GM12872 (cell line): ENCODE results near the gene IMPDH1.

Source experiments
- CTCF ChIP-seq: IDR thresholded peaks from 3 replicates; pipeline ENCODE4 v1.5.1; 2011; ENCODE audit warnings: low read depth, mild to moderate bottlenecking, low read length, moderate library complexity; ENCODE audit not compliant: insufficient read depth

Gene IMPDH1

GRCh38 chr7:128453836-128454804 lies 44.3 kb upstream of the IMPDH1 start:
- no peak for TF ChIP-seq CTCF

- TF ChIP-seq CTCF: no peak
Measured at GRCh38 chr7:128452552-128452951, 42.8 kb upstream of the IMPDH1 start.

- TF ChIP-seq CTCF: no peak
Measured at GRCh38 chr7:128450913-128451312, 41.1 kb upstream of the IMPDH1 start.

- no peak for TF ChIP-seq CTCF
Measured at GRCh38 chr7:128450409-128450808, 40.6 kb upstream of the IMPDH1 start.

- no peak for TF ChIP-seq CTCF
Measured at GRCh38 chr7:128448751-128449302, 39.0 kb upstream of the IMPDH1 start.

GRCh38 chr7:128447941-128448564 lies 38.3 kb upstream of the IMPDH1 start:
- no peak for TF ChIP-seq CTCF

- TF ChIP-seq CTCF: no peak
Measured at GRCh38 chr7:128446306-128446705, 36.5 kb upstream of the IMPDH1 start.
